ENCODE results near the gene DSE.

The DSE gene

GRCh38 chr6:116338943-116339342 lies 31.8 kb upstream of the DSE start:
- TF ChIP-seq, protein P1, sequence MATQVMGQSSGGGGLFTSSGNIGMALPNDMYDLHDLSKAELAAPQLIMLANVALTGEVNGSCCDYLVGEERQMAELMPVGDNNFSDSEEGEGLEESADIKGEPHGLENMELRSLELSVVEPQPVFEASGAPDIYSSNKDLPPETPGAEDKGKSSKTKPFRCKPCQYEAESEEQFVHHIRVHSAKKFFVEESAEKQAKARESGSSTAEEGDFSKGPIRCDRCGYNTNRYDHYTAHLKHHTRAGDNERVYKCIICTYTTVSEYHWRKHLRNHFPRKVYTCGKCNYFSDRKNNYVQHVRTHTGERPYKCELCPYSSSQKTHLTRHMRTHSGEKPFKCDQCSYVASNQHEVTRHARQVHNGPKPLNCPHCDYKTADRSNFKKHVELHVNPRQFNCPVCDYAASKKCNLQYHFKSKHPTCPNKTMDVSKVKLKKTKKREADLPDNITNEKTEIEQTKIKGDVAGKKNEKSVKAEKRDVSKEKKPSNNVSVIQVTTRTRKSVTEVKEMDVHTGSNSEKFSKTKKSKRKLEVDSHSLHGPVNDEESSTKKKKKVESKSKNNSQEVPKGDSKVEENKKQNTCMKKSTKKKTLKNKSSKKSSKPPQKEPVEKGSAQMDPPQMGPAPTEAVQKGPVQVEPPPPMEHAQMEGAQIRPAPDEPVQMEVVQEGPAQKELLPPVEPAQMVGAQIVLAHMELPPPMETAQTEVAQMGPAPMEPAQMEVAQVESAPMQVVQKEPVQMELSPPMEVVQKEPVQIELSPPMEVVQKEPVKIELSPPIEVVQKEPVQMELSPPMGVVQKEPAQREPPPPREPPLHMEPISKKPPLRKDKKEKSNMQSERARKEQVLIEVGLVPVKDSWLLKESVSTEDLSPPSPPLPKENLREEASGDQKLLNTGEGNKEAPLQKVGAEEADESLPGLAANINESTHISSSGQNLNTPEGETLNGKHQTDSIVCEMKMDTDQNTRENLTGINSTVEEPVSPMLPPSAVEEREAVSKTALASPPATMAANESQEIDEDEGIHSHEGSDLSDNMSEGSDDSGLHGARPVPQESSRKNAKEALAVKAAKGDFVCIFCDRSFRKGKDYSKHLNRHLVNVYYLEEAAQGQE (IDR thresholded peaks at IDR 0.05; ENCODE audit: low read depth), result no peak
- no peak for TF ChIP-seq CREB1 (IDR thresholded peaks at IDR 0.05; ENCODE audit: low read depth)

DNA sequence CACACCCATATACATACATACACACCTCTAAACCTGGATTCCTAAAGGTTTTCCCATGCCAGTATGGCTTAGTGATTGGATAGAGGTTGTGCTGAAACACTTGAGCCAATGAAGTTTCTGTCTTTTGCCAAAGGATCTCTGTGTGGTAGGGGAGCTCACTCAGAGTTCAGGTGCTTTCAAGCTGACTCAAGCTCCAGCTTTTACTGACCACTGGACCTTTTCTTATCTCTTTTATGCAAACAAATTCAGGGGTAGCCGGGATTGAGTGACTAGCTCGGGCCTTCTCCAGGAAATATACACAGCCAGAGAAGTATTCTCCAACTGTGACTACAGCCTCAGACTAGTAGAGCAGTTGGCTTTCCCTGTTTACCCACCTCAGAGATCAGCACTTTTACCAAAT lies 21.5 kb upstream of the DSE start:
- TF ChIP-seq TAF1 (IDR thresholded peaks at IDR 0.05; ENCODE audit: low read depth) (no peak), USF1 (IDR thresholded peaks at IDR 0.05) (no peak), EP300 (IDR thresholded peaks at IDR 0.05; ENCODE audit: borderline replicate concordance) (no peak), RAD21 (IDR thresholded peaks at IDR 0.05; ENCODE audit: low read depth) (no peak), CREB1 (IDR thresholded peaks at IDR 0.05; ENCODE audit: low read depth) (no peak)
- TF ChIP-seq, protein P2, sequence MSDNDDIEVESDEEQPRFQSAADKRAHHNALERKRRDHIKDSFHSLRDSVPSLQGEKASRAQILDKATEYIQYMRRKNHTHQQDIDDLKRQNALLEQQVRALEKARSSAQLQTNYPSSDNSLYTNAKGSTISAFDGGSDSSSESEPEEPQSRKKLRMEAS (IDR thresholded peaks at IDR 0.05), result no peak

DNA sequence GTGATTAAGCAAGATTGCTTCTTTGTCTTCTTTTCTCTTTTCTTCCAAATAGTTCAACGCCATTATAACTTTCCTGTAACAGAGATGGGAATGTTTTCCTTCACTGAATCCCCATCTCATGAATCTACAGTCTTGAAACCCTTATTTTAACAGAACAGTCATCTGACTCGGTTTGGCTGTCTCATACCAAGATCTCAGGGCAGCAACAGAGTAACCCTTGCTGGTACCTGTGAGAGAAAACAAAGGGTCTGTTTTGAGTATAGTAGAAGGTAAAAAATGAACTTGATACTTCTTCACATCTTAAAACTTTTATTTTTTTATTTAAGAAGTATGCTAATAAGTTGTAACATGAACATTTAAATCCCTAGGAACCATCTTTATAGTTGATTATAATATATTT lies 19.6 kb upstream of the DSE start:
- TF ChIP-seq ZBTB7A (IDR thresholded peaks at IDR 0.05; ENCODE audit: low read depth), result no peak
- TF ChIP-seq, protein P1 (IDR thresholded peaks at IDR 0.05; ENCODE audit: low read depth), result no peak
- no peak for TF ChIP-seq TEAD4 (IDR thresholded peaks at IDR 0.05)

DNA sequence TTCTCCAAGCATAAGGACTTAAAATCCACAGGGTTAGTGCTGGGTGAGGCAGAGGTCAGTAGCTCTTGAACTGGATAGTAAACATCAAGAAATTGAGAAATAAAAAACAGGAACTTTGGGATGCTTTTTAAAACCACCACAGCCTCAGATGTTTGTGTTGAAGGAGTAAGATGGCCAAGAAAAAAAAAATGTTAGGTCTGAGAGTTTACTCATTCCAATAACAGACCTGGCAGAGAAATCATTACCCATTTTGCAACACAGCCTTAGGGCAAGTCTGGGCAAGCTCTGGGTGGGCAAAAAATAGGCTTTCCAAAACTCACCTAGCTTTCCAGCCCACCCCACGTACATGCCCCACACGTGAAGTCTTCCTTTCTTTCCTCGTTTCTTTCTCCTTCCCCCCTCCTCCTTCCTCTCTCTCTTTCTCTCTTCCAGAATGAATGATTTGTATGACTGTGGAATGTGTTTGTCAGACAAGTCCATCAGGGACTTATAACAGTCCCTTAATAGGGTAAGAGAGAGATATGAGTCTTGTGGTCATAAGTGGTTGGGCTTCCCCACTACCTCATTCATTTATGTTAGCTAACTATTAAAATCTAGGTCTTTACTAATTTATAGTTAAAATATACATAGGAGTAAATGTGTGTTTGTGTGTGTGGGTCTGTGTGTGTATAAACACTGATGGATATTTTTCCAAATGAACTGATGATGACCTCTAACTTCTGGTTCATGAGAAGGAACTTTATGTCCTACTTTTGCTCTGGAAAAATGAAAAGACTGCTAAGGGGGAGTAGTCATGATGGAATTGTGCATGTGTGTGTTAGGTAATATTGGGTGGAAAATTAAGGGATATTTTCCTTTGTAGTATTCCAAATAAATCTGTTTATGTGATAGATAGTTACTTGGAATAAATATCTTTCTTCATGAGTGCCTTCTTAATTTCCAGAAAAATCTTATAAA lies 18.0 kb upstream of the DSE start:
- TF ChIP-seq TCF12 (IDR thresholded peaks at IDR 0.05; ENCODE audit: low read depth) (no peak), EGR1 (IDR thresholded peaks at IDR 0.05) (no peak), CEBPB (IDR thresholded peaks at IDR 0.05) (no peak), CREB1 (IDR thresholded peaks at IDR 0.05; ENCODE audit: low read depth) (no peak), ZBTB7A (IDR thresholded peaks at IDR 0.05; ENCODE audit: low read depth) (no peak), RAD21 (IDR thresholded peaks at IDR 0.05; ENCODE audit: low read depth) (no peak), TAF1 (IDR thresholded peaks at IDR 0.05; ENCODE audit: low read depth) (no peak), EP300 (IDR thresholded peaks at IDR 0.05; ENCODE audit: borderline replicate concordance) (no peak), FOXM1 (IDR thresholded peaks at IDR 0.05; ENCODE audit: borderline replicate concordance, low read depth) (no peak), NFIC (IDR thresholded peaks at IDR 0.05) (no peak)
- TF ChIP-seq, protein P2 (IDR thresholded peaks at IDR 0.05), result no peak

- no peak for TF ChIP-seq YY1 (IDR thresholded peaks at IDR 0.05; ENCODE audit: low read depth)
- TF ChIP-seq TCF12 (IDR thresholded peaks at IDR 0.05; ENCODE audit: low read depth), result no peak
- TF ChIP-seq EGR1 (IDR thresholded peaks at IDR 0.05), result no peak
- TF ChIP-seq FOXM1 (IDR thresholded peaks at IDR 0.05; ENCODE audit: borderline replicate concordance, low read depth), result no peak
- TF ChIP-seq EP300 (IDR thresholded peaks at IDR 0.05; ENCODE audit: borderline replicate concordance), result no peak
- TF ChIP-seq, protein P2 (IDR thresholded peaks at IDR 0.05), result no peak
- no peak for TF ChIP-seq NFIC (IDR thresholded peaks at IDR 0.05)
- no peak for TF ChIP-seq RAD21 (IDR thresholded peaks at IDR 0.05; ENCODE audit: low read depth)
- no peak for TF ChIP-seq USF1 (IDR thresholded peaks at IDR 0.05)
- TF ChIP-seq, protein P1 (IDR thresholded peaks at IDR 0.05; ENCODE audit: low read depth), result no peak
- TF ChIP-seq CEBPB (IDR thresholded peaks at IDR 0.05), result no peak
- no peak for TF ChIP-seq ZBTB7A (IDR thresholded peaks at IDR 0.05; ENCODE audit: low read depth)
- no peak for TF ChIP-seq CREB1 (IDR thresholded peaks at IDR 0.05; ENCODE audit: low read depth)
- no peak for TF ChIP-seq TAF1 (IDR thresholded peaks at IDR 0.05; ENCODE audit: low read depth)
- no peak for TF ChIP-seq TEAD4 (IDR thresholded peaks at IDR 0.05)
These were observed 16.5 kb upstream of the DSE start for GRCh38 chr6:116354236-116354635.
